HG02884 (cell line): Measurements from ENCODE around the gene PTGFRN.

ENCODE experiments used
- ATAC-seq: cut with Tn5 transposase; IDR thresholded peaks from one replicate; pipeline ENCODE4 v1.9.1; 2021; ENCODE audit warnings: mild to moderate bottlenecking, moderate library complexity; ENCODE audit not compliant: unreplicated experiment

Gene PTGFRN

DNA sequence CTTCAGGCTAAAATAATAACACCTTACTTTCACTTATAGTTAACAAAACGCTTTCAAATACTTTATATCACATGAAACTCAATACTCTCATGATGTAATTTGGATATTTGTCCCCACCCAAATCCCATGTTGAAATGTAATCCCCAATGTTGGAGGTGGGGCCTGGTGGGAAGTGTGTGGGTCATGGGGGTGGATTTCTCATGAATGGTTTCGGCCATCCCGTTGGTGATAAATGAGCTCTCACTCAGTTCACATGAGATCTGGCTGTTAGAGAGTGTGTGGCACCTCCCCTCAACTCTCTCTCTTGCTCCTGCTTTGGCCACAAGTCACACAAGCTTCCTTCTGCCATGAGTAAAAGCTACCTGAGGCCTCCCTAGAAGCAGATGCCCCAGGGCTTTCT is 22.5 kb upstream of the PTGFRN start:
- ATAC-seq, result no peak

DNA sequence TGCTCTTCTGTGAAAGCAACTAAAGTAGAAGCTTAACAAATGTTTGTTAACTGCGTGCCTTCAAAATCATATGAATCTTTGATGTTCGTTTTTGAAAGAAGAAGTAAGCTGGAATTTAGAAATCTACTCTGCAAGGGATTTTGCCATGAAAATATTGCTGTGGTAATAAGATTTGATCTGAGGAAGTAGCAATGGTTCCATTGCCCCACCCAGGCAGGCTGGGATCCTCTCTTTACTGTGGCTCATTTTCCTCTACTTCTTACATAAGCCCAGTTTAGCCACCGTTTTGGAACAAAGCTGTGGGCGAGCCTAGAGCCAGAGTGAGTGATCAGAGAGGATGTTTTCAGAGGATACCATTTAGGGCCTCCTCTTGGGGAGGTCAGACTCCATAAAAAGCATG is 20.3 kb upstream of the PTGFRN start:
- ATAC-seq, result no peak

DNA sequence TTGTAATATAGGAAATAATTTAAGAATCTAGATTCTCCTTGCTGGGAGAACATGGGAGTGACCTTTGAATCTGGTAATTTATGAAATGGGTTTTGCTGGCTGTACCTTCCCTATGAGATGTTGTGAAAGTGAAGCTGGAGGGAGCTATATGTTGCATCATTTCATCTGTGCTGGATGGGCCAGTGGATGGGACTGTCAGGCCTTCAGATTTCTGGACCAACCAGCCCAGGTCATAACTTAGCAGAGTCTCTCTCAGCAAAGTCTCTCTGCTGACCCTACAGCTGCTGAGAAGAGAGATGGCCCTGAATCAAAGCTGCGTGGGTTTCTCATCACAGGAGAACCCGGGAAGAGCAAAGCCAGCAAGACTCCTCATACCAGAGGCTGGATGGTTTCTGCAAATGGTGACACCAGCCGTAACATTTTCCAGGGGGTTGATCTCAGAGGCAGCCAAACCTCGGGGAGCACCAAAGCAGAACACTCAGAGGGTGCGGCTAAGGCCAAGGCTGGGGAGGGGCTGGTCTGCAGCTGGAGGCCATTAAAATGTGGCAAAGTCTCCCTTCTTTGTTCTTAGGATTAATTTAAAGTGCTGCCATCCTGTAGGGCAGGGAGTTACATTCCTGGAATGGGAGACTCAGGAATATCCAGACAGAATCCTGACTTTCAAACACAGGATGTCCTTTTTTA is 18.2 kb upstream of the PTGFRN start:
- no peak for ATAC-seq

DNA sequence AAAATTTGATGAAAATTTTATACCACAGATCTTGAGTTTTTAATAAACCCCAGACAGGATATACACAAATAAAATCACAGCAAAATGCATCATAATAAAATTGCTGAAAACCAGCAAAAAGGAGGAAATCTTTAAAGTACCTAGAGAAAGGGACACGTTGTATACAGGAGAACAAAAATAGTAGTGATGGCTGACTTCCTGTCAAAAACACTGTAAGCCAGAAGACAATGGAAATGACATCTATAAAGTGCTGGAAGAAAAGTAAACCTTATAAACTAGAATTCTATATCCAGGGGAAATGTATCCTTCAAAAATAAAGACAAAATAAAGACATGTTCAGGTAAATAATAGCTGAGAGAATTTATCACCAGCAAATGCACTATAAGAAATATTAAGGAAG is 14.6 kb upstream of the PTGFRN start:
- ATAC-seq, result no peak

DNA sequence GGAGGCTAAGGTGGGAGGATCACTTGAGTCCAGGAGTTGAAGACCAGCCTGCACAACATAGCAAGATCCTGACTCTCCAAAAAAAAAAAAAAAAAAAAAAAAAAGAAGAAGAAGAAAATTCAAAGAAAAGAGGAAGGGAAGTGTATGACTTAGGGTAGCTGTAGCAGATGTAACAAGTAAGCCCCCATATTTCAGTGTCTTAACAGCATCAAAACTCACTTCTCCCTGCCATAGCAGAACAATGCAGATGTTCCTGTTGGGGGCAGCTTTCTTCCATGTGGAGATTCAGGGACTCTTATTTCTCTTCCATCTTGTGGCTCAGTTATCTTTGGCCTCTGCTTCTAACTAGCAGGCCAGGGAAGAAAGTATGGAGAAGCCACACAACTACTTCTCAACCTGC is 10.2 kb upstream of the PTGFRN start:
- no peak for ATAC-seq

DNA sequence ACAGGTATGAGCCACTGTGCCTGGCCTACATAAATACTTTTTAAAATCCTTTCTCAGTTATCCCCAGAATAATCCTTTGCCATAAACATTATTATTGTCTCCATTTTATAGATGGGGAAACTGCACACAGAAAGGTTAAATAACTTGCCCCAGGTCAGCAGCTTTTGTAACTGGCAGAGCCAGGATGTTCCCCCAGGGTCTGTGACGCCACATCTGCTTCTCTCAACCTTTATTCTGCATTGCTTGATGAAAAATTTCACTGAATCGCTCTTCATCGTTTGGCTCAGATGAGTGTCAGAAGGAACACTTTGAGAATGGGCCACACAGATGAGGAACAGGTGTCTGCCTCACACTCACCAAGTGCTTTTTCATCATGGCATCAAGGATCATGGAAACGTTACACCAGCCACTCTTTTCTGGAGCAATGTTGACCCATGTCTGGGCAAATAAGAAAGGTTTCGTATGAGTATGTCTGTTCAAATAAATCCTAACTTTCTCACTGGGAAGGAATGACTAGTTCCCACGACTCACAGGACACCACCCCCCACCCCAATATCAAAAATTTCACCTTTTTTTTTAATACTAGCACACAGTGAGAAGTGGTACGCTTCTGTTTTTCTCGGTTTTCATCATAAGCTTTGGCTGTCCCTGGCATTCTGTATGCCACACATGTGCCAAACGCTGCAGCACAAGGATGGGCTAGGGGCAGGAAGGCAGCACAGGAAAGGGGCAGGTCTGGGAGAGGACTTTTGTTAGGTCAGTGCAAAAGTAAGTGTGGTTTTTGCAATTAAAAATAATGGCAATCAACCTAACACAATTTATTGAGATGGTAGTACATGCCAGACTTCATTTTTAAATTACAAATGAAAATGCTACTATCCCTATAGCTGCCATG is 9.0 kb upstream of the PTGFRN start:
- no peak for ATAC-seq

DNA sequence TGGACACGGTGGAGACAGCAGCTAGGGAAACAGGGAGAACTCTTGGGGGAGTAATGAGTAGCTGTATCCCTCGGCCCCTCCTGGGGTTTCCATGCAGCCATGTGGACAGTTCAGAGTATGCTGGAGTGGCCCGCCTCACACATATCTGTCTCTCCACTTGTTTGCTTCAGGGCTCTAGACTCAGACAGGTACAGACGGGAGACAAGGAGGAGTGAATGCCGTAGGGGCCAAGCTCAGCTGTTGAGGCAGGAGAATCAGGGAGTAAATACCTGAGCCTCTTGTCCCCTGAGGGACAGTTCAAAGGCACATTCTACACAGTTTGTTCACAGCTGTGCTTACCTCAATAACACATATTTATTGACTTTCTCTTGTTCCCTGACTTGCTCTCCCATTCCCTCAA is 7.7 kb upstream of the PTGFRN start:
- no peak for ATAC-seq

DNA sequence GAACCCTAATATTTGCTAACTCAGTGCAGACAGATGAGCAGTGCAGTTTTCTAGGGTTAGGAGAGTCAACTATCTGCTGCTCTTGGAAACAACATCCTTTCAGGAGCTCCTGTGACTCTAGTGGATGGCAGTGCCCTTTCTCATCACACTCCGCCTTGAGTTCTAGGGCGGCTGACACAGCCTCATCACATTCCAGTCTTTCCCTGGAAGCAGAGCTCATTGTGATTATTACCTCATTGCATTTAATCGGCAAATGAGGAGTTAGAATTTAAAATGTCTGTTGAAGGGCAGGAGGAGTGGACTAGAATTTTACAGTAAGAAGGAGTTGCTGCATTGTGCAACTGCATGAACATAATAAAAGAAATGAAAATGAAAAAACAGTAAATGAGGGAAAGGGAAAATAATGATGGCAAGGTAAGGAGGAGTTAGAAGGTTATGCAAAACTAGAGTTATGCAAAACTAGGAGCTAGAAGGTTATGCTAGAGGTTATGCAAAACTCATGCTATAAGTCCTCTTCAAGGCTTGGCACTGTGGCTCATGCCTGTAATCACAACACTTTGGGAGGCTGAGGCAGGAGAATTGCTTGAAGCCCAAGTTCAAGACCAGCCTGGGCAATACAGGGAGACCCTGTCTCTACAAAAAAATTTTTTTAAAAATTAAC is 6.9 kb upstream of the PTGFRN start:
- no peak for ATAC-seq

DNA sequence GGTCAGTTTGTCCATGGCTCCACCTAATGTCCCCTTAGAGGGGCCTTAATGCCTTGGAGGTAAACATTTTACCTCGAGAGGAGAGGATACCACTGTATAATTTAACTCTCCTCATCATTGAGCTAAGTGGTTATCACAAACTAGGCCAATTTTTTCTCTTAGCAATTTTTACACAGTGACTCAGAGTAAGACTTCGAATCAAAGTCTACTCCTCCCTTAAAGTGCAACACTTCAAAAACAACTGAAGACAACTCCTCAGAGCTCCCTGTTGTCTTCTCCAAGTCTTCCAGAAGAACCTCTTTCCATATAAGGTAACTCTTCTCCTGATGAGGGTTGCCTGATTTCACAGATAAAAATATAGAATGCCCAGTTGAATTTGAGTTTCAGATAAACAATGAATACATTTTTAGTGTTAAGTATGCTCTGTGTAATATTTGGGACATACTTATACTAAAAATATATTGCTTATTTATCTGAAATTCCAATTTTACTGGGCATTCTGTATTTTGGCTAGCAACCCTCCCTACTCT is 4.9 kb upstream of the PTGFRN start:
- ATAC-seq, result no peak

DNA sequence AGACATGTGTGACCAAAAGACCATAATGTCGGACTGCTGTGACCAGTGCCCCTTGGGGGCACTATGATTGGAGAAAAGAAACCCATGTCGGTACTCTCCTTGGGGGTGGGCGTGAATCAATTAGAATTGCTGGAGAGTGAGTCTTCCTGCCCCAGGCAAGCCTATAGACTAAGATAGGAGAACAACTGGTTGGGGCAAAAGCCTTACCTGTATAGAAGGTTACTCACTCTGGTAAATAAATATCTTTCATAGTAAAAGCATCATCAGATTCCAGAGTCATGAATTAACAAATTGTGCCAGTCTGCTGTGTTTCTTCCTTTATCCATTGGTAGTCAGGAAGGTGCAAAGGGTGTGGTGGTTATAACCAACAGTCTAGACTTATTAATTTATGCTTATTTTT is 2.9 kb upstream of the PTGFRN start:
- ATAC-seq, result no peak

DNA sequence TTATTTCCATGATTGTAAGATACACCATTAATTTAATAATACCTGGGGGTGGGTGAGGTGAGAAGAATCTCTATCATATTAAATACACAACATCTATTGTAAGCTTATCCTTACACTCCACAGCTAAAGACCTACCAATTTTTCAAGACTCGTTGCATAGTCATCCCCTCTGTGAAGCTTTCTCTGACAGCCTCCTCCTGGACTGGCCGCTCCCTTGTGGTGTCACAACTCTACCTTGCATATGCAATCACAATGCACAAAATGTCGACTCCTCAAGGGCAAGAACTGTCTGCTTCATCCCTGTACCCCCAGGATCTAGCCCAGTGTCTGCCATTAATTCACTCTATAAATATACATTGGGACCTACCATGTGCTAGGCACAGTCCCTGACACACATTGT is 2.4 kb upstream of the PTGFRN start:
- no peak for ATAC-seq

DNA sequence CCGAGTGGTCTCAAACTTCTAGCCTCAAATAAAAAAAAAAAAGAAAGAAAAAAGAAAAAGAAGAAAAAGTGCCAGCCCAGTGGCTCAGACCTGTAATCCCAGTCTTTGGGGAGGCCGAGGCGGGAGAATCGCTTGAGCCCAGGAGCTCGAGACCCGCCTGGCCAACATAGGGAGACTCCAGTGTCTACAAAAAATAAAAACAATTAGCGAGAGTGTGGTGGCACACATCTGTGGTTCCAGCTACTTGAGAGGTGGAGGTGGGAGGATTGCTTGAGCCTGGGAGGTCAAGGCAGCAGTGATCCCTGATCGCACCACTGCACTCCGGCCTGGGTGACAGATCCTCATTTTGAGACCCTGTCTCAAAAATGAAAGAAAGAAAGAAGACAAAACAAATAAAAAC is 1.4 kb upstream of the PTGFRN start:
- no peak for ATAC-seq

DNA sequence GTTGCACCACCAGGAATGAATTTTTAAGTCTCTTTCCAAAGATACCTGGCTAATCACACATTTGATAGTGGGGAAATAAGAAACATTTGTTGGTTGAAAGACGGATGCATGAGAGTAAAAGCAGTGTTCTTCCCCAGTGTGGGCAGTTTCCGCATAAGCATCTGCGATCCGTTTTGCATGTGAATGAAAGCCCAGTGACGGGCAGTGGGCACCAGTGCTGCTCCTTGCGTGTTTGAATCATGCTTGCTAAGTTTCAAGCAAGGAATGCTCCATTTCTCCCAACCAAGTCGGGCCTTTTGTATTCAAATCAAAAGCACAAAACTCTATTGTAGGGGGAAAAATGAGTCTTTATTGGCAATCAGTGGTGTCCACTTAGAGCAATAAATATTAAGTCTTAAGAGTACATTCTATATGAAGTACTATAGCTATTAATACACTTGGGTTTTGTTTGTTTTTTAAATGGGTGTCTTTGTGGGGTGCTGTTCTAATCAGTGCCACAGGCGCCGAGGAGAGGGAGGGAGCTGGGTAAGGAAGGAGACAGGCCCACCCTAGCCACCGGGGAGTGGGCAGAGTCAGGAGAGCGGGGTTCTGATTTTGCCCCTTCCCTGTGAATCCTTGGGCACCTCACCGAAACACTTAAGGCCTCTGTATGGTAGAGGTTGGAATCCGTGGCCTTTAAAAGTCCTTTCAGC is 750 bp upstream of the PTGFRN start:
- no peak for ATAC-seq

DNA sequence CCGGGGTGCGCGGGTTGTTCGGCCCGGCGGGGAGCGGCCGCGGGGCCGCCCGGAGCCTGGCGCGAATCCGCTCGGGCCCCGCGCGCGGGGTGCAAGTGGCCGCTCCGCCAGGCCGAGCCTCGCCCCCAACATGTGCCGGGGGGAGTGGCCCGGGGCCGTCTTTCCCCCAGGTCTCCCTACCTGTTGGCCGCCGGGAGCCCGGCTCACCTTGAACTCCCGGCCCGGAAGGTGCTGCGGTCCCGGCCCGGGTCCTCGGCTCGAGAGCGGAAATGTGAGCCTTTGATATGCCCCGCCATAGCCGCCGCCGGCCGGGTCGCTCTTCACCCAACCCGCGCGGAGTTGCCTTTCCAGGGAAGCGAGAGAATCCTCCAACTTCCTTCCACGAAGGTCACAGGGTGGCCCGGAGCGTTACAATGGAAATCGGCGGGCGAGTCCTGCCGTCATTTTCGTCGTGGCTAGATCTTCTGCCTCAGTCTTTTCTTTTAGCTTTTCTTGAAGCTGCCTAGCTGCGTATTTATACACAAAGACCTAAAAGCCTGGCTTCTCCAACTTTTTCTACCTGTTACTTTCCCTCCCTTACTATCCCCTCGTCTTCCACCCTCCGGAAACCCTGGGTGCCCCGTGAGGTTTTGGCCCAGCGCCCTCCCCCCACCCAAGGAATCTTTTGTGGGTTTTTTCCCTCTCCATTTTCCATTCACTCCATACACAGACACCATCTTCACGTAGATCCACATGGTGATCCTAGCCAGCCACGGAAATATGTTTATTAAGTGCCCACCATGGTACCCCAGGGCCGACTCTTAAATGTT is 867 bp downstream of the PTGFRN start:
- no peak for ATAC-seq

DNA sequence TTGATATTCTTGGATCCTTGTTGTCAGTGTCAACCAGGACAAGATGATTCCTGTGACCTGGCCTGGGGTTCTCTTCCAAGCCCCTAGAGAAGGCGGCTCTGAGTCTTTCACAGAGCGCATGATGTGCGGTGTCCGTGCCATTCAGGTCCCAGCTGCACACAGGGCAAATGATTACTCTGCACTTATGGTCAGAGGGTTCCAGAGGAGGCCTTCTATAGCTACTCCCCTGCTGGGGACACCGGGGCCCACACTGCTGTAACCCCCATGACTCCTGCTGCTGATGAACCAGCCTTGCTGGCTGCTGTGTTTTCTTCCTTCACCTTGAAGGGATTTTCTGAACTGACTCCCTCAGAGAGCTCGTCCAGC is 1.5 kb downstream of the PTGFRN start:
- no peak for ATAC-seq

DNA sequence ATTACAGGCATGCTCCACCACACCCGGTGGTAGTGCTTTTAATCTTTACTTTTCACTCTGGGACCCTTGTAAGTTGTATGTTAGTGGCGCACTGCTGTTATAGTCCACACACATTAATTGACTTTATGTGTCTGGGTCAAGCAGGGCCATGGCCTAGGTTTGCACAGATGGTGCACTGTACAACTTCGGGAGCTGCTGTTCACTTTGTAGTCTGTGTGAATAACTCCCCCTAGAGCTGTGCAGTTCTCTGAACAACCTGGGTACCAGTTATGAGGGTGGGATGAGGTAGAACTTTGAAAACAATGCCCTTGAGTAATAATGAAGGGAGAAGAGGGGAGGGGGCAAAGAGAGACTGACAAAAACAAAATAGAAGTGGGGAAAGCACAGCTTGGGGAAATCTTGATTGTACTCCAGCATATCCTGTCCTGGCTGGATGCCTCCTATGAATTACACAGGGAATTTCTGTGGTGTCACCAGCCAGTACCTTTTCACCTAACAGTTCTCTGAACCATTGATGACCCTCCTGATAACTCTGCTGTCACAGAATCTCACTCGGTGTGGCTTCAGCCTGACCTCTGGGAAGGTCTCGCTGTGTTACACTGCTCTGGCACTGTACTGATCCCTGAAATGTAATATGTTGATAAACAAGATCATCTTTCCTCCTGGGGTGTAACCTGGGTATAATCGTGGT is 2.2 kb downstream of the PTGFRN start:
- ATAC-seq, result no peak

DNA sequence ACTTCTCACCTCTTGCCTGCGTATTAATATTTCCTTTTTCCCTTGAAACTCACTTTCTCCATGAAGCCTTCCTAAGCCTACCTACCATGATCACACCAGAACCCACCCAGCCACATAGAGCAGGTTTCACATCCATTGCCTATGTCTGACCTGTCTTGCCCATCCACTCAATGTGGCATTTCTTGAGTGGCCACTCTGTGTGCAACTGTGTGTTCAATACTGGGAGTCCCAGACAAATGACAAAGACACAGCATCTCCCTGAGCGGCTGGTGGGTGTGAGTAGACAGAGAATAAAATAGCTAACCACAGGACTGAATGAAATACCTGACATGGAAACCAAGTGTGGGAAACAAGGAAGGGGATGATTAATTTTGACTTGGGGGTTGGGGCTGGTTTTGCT is 3.1 kb downstream of the PTGFRN start:
- no peak for ATAC-seq

DNA sequence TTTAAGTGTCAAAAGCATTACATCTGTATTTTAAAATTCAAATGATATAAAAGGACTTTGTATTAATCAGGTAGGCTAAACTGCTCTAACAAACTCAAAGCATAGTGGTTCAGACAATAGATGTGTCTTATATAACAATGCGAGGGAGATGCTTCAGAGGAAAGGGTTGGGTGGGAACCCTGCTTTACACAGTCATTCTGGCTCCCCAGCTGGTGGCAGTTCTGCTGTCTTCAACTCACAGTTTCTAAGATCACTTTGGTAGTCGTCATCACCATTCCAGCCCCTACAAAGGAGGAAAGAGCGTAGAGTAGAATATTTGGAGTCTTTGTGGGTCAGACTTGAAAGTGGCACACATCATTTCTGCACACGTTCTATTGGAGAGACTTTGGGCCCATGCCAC is 4.2 kb downstream of the PTGFRN start:
- ATAC-seq, result no peak

DNA sequence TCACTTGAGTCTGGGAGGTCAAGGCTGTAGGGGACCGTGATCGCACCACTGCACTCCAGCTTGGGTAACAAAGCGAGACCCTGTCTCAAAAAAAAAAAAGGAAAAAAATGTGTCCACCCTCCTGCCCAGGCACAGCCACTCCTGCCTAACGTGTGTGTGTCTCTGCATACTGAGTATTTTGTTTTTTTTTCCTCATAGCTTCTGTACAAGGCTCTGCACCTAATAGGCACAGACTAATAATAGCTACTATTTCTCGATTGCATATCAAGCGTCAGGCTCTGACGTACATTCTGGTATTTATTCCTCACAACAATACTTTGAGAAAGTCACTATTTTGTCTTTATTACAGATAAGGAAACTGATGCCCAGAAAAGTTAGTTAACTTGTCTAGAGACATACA is 5.0 kb downstream of the PTGFRN start:
- no peak for ATAC-seq
